Endothelial cell of umbilical vein (primary cell): ENCODE data around the gene UVRAG.

Experiments
- CTCF ChIP-seq, 2 donors: IDR thresholded peaks; 1 replicate in 1 of 2; 2 replicates in 1 of 2; pipeline ENCODE4 v1.5.1; 2011; ENCODE audit warnings: low read length in 2 of 2, mild to moderate bottlenecking in 2 of 2, moderate library complexity in 2 of 2, control low read depth in 1 of 2, inconsistent platforms in 1 of 2, low read depth in 1 of 2; ENCODE audit not compliant: insufficient read depth in 1 of 2; ENCODE audit errors: extremely low read depth in 1 of 2
- EZH2 ChIP-seq: IDR thresholded peaks from 2 replicates; pipeline ENCODE4 v1.6.1; 2012; ENCODE audit warnings: borderline replicate concordance, low read depth, mild to moderate bottlenecking, moderate library complexity, low read length, inconsistent platforms; ENCODE audit not compliant: severe bottlenecking

DNA sequence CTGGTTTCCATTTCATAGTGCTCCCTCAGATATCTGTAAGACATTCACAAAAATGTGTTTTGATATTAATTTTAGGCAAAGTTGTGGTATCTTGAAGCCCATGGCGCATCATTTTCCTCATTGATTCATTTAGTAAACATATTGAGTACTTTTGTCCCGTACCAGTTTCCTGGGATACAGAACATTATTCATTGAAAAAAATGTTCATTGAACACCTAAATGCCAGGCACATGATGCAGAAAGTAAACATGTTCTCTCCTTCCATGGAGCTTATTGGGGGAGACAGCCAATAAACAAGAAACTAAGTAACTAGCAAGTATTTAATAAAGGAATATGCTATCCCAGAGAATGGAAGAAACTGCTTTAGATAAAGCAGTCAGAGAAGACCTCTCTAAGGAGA is 195.0 kb downstream of the UVRAG start:
- TF ChIP-seq CTCF (IDR thresholded peaks at IDR 0.05; ENCODE audit: extremely low read depth in 1 of 2, insufficient read depth in 1 of 2, low read depth in 1 of 2, low read length in 2 of 2) (no peak), EZH2 (no peak)
